CD4-positive, CD25-positive, alpha-beta regulatory T cell (primary cell): ENCODE measurements around the gene ASB15. TPM values are rescaled to one million over a fixed set of nuclear protein-coding genes. Genes with fewer than 3 reads are reported as not detected.
A peak's percentile ranks its signal among the peaks of the same experiment; 100 is the strongest.

Experiments
- ATAC-seq, 2 donors: fragments of 150-1000 bp; cut with Tn5 transposase; one replicate each; pipeline ENCODE4 v1.10.0; 2021; ENCODE audit warnings: low read depth in 2 of 2, moderate number of reproducible peaks in 2 of 2, moderate library complexity in 1 of 2
- DNase-seq, 3 donors: peaks; one replicate each; pipeline versions ENCODE4 v3.0.0 to v3.0.0-alpha.2; 2012 to 2022; ENCODE audit warnings: mixed read lengths in 1 of 3
- H3K27ac ChIP-seq: one replicate; pipeline ENCODE4 v1.7.0; 2013; ENCODE audit warnings: mild to moderate bottlenecking, low read length; ENCODE audit not compliant: insufficient read depth, poor library complexity, severe bottlenecking
- H3K27me3 ChIP-seq: one replicate; pipeline ENCODE4 v1.7.0; 2013; ENCODE audit warnings: low read length; ENCODE audit not compliant: control insufficient read depth, insufficient read depth
- H3K36me3 ChIP-seq: one replicate; pipeline ENCODE4 v1.7.0; 2013; ENCODE audit warnings: mild to moderate bottlenecking, low read length, moderate library complexity; ENCODE audit not compliant: control insufficient read depth, insufficient read depth
- H3K4me1 ChIP-seq: 2 replicates; pipeline ENCODE4 v1.7.0; 2013; ENCODE audit warnings: mild to moderate bottlenecking, low read length; ENCODE audit not compliant: insufficient read depth, control insufficient read depth, poor library complexity, severe bottlenecking
- H3K4me3 ChIP-seq: one replicate; pipeline ENCODE4 v1.7.0; 2013; ENCODE audit warnings: low read depth, mild to moderate bottlenecking, low read length, moderate library complexity
- H3K9me3 ChIP-seq, 2 experiments: 1 replicate in 1 of 2; 2 replicates in 1 of 2; pipeline ENCODE4 v1.7.0; 2013; ENCODE audit warnings: low read length in 2 of 2, mild to moderate bottlenecking in 1 of 2, moderate library complexity in 1 of 2; ENCODE audit not compliant: control insufficient read depth in 2 of 2
- H3K27ac Mint-ChIP-seq, 3 donors: one replicate each; pipeline ENCODE4 v1.8.0; 2020 to 2022; ENCODE audit warnings: mild to moderate bottlenecking in 3 of 3, mixed read lengths in 3 of 3, moderate library complexity in 2 of 3
- H3K27me3 Mint-ChIP-seq: one replicate; pipeline ENCODE4 v1.8.0; 2022; ENCODE audit warnings: mild to moderate bottlenecking, mixed read lengths
- H3K36me3 Mint-ChIP-seq: one replicate; pipeline ENCODE4 v1.8.0; 2020; ENCODE audit warnings: mixed read lengths
- H3K4me1 Mint-ChIP-seq, 4 donors: one replicate each; pipeline ENCODE4 v1.8.0; 2020 to 2022; ENCODE audit warnings: mixed read lengths in 4 of 4, mild to moderate bottlenecking in 1 of 4
- H3K4me3 Mint-ChIP-seq, 4 donors: one replicate each; pipeline ENCODE4 v1.8.0; 2020 to 2022; ENCODE audit warnings: mild to moderate bottlenecking in 4 of 4, mixed read lengths in 4 of 4, moderate library complexity in 3 of 4
- H3K9me3 Mint-ChIP-seq, 7 donors: one replicate each; pipeline ENCODE4 v1.8.0; 2020 to 2022; ENCODE audit warnings: mixed read lengths in 7 of 7, mild to moderate bottlenecking in 3 of 7, moderate library complexity in 2 of 7
- polyA plus RNA-seq, 4 donors: library from polyadenylated mRNA; unstranded; fragments of 300-500 nt; fragmentation: Illumina TruSeq; gene quantifications; one replicate each; pipeline ENCODE4 v1.2.3, GENCODE V29; 2021
- total RNA-seq: library from RNA; stranded (reverse); gene quantifications from one replicate; pipeline ENCODE4 v1.2.3, GENCODE V29; 2022

ASB15 gene
- total and polyA plus RNA-seq, 5 donors from 2014 or later = 0.14 TPM; not detected in 4

DNA sequence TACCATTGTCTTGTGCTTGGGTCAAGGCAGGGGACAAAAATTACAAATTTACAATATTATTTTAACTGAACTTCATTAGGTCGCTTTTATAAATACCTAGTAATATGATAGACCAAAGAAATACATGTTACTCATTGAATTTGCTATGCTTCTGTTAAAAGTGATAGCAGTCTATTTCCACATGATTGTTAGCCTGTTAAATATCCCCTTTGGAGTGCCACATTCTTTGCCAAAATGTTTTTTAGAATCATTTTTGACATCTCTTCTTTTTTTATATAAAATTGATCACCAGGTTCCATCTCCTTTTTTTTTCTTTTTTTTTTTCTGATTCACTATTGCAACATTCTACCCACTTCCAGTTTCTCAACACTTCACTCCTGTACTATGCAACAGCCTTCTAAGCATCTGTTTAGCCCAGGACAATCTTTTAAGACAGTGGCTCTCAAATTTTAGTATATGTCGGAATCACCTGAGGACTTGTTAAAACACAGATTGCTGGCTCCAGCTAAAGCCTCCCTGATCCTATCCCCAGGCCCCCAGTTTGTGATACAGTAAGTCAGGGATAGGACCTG is 27.6 kb upstream of the ASB15 start:
- H3K27ac ChIP-seq = no peak overlapping the region
- no peak for DNase-seq
- ATAC-seq = no peak
- Mint-ChIP-seq H3K36me3 (no peaks in the 10 kb centered on the region), H3K27ac (no peak overlapping the region), H3K4me3 (no peak overlapping the region), H3K4me1 (no peaks in the 10 kb centered on the region), H3K27me3 (peaks cover 23% of the 10 kb centered on the region), H3K9me3 (peaks cover 0 to 1% (median 0%) of the 10 kb centered on the region in 7 donors)
- H3K4me1 ChIP-seq = no peaks in the 10 kb centered on the region
- H3K27me3 ChIP-seq = peaks cover 16% of the 10 kb centered on the region
- H3K36me3 ChIP-seq = no peaks in the 10 kb centered on the region
- no peaks in the 10 kb centered on the region for H3K9me3 ChIP-seq
- no peak overlapping the region for H3K4me3 ChIP-seq

DNA sequence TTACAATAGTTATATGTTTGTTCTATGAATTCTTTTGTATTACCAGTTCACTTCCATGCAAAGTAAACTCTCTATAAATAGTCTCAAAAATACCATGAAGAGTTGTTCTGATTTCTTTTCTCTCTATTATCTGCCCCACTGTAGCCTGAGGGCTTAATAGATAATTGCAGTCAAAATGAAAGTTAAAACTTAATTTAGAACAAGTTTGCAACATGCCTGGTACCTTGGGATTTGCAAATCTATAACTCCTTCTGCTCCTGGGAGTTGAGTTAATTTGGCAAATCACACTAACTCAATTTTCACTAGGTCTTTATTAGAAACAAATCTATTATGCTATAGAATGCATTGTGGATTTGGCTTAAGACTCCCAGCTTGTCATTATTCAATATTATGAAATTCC is 22.2 kb upstream of the ASB15 start:
- H3K36me3 Mint-ChIP-seq = no peaks in the 10 kb centered on the region
- Histone ChIP-seq H3K36me3 (no peaks in the 10 kb centered on the region), H3K27ac (no peak overlapping the region), H3K4me1 (no peaks in the 10 kb centered on the region), H3K9me3 (no peaks in the 10 kb centered on the region), H3K4me3 (no peak overlapping the region), H3K27me3 (peaks cover 25% of the 10 kb centered on the region)
- H3K4me3 Mint-ChIP-seq = no peak overlapping the region
- DNase-seq (no peak), ATAC-seq (no peak)
- no peaks in the 10 kb centered on the region for H3K4me1 Mint-ChIP-seq
- H3K27me3 Mint-ChIP-seq = peaks cover 35% of the 10 kb centered on the region
- H3K9me3 Mint-ChIP-seq = peaks cover 0 to 1% (median 0%) of the 10 kb centered on the region in 7 donors
- H3K27ac Mint-ChIP-seq = no peak overlapping the region

- H3K27me3 Mint-ChIP-seq = peaks cover 35% of the 10 kb centered on the region
- no peak overlapping the region for H3K4me3 ChIP-seq
- H3K4me1 Mint-ChIP-seq = no peaks in the 10 kb centered on the region
- DNase-seq (peak in 1 of 3 donors; percentile 40), ATAC-seq (no peak)
- H3K27ac ChIP-seq = no peak overlapping the region
- no peak overlapping the region for H3K4me3 Mint-ChIP-seq
- H3K27me3 ChIP-seq = peaks cover 22% of the 10 kb centered on the region
- H3K9me3 ChIP-seq = no peaks in the 10 kb centered on the region
- no peak overlapping the region for H3K27ac Mint-ChIP-seq
- H3K4me1 ChIP-seq = no peaks in the 10 kb centered on the region
- no peaks in the 10 kb centered on the region for H3K36me3 ChIP-seq
- H3K36me3 Mint-ChIP-seq = no peaks in the 10 kb centered on the region
- H3K9me3 Mint-ChIP-seq = peaks cover 0 to 1% (median 0%) of the 10 kb centered on the region in 7 donors
Measured at GRCh38 chr7:123580406-123581161, 21.0 kb upstream of the ASB15 start.

DNA sequence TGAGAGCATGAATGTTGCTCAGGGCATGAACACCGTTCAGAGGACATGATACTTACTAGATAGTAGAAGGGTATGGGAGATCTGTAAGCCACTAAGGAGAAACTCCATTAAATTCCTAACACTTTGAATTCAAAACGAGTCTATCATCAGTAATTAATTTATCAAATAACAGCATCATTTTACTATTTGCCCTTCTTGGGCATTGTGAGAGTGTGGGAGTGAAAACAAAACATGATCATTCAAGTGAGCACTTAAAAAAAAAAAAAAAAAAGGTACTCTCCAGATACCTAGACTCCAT is 20.5 kb upstream of the ASB15 start:
- ATAC-seq (no peak), DNase-seq (no peak)
- peaks cover 35% of the 10 kb centered on the region for H3K27me3 Mint-ChIP-seq
- H3K36me3 Mint-ChIP-seq = no peaks in the 10 kb centered on the region
- peaks cover 22% of the 10 kb centered on the region for H3K27me3 ChIP-seq
- H3K4me3 Mint-ChIP-seq = no peak overlapping the region
- no peaks in the 10 kb centered on the region for H3K9me3 ChIP-seq
- peaks cover 0 to 1% (median 0%) of the 10 kb centered on the region in 7 donors for H3K9me3 Mint-ChIP-seq
- no peak overlapping the region for H3K4me3 ChIP-seq
- no peak overlapping the region for H3K27ac Mint-ChIP-seq
- no peaks in the 10 kb centered on the region for H3K4me1 ChIP-seq
- no peaks in the 10 kb centered on the region for H3K36me3 ChIP-seq
- no peak overlapping the region for H3K27ac ChIP-seq
- no peaks in the 10 kb centered on the region for H3K4me1 Mint-ChIP-seq

DNA sequence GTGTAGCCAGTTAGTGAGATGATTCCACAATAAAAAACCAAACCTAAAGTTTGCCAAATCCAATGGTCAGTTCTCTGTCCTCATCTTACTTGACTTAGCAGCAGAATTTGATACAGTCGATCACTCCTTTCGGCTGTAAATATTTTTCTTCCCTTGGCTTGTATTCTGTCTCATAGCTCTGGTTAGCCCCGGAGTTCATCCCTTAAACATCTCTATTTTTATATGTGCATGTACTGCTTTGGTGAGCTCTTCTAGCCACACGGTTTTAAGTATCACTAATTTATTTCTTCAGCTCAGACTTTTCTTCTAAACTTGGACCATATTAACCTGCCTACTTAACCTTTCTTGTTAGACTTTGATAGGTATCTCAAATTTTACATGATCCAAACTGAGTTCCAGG is 17.8 kb upstream of the ASB15 start:
- Histone ChIP-seq H3K27ac (no peak overlapping the region), H3K9me3 (no peaks in the 10 kb centered on the region), H3K36me3 (no peaks in the 10 kb centered on the region), H3K4me3 (no peak overlapping the region), H3K27me3 (peaks cover 13% of the 10 kb centered on the region), H3K4me1 (no peaks in the 10 kb centered on the region)
- Mint-ChIP-seq H3K36me3 (no peaks in the 10 kb centered on the region), H3K27me3 (peaks cover 31% of the 10 kb centered on the region), H3K4me1 (no peaks in the 10 kb centered on the region), H3K4me3 (no peak overlapping the region), H3K27ac (no peak overlapping the region), H3K9me3 (peaks cover 0 to 1% (median 0%) of the 10 kb centered on the region in 7 donors)
- DNase-seq (no peak), ATAC-seq (no peak)

GRCh38 chr7:123588376-123588775 is 13.2 kb upstream of the ASB15 start:
- peaks cover 2% of the 10 kb centered on the region for H3K27me3 ChIP-seq
- H3K27ac Mint-ChIP-seq = no peak overlapping the region
- H3K9me3 Mint-ChIP-seq = peaks cover 0 to 1% (median 0%) of the 10 kb centered on the region in 7 donors
- no peak overlapping the region for H3K27ac ChIP-seq
- H3K9me3 ChIP-seq = no peaks in the 10 kb centered on the region
- no peaks in the 10 kb centered on the region for H3K36me3 Mint-ChIP-seq
- ATAC-seq = no peak
- no peak for DNase-seq
- no peak overlapping the region for H3K4me3 Mint-ChIP-seq
- H3K4me3 ChIP-seq = no peak overlapping the region
- H3K36me3 ChIP-seq = no peaks in the 10 kb centered on the region
- no peaks in the 10 kb centered on the region for H3K4me1 ChIP-seq
- H3K27me3 Mint-ChIP-seq = peaks cover 26% of the 10 kb centered on the region
- H3K4me1 Mint-ChIP-seq = no peaks in the 10 kb centered on the region

GRCh38 chr7:123594813-123595241 is 6.8 kb upstream of the ASB15 start:
- Mint-ChIP-seq H3K4me1 (no peaks in the 10 kb centered on the region), H3K27me3 (peaks cover 14% of the 10 kb centered on the region)

GRCh38 chr7:123598657-123599056 is 3.0 kb upstream of the ASB15 start:
- DNase-seq = no peak
- Histone ChIP-seq H3K27me3 (no peaks in the 10 kb centered on the region), H3K36me3 (no peaks in the 10 kb centered on the region), H3K27ac (no peak overlapping the region), H3K4me1 (no peaks in the 10 kb centered on the region), H3K9me3 (no peaks in the 10 kb centered on the region), H3K4me3 (no peak overlapping the region)
- H3K27ac Mint-ChIP-seq = no peak overlapping the region
- peaks cover 12% of the 10 kb centered on the region for H3K27me3 Mint-ChIP-seq
- no peaks in the 10 kb centered on the region for H3K4me1 Mint-ChIP-seq
- no peak for ATAC-seq
- H3K9me3 Mint-ChIP-seq = peaks cover 0 to 2% (median 0%) of the 10 kb centered on the region in 7 donors
- H3K4me3 Mint-ChIP-seq = no peak overlapping the region
- H3K36me3 Mint-ChIP-seq = no peaks in the 10 kb centered on the region

More at GRCh38 chr7:123594813-123595241, 6.8 kb upstream of the ASB15 start:
- no peaks in the 10 kb centered on the region for H3K9me3 ChIP-seq
- H3K4me3 ChIP-seq = no peak overlapping the region
- no peak overlapping the region for H3K27ac ChIP-seq
- no peaks in the 10 kb centered on the region for H3K36me3 Mint-ChIP-seq
- no peak for ATAC-seq
- no peak overlapping the region for H3K4me3 Mint-ChIP-seq
- peaks cover 0 to 3% (median 0%) of the 10 kb centered on the region in 7 donors for H3K9me3 Mint-ChIP-seq
- DNase-seq = no peak
- no peak overlapping the region for H3K27ac Mint-ChIP-seq
- no peaks in the 10 kb centered on the region for H3K36me3 ChIP-seq
- no peaks in the 10 kb centered on the region for H3K27me3 ChIP-seq
- H3K4me1 ChIP-seq = no peaks in the 10 kb centered on the region
